SJCRH30 (cell line): Measurements from ENCODE around the gene NELL1. TPM values are rescaled to one million over a fixed set of nuclear protein-coding genes. Genes with fewer than 3 reads are reported as not detected.

ENCODE experiments used
- DNase-seq, 2 experiments: peaks; one replicate each; pipeline ENCODE4 v3.0.0-alpha.2; 2015 to 2020
- H3K27ac ChIP-seq: fragments of 250-450 bp; sonication (Bioruptor Pico); 2 replicates; pipeline ENCODE4 v1.5.1; 2020; ENCODE audit warnings: mild to moderate bottlenecking, moderate library complexity
- H3K27me3 ChIP-seq: fragments of 250-450 bp; sonication (Bioruptor Pico); 2 replicates; pipeline ENCODE4 v1.5.1; 2020; ENCODE audit warnings: mild to moderate bottlenecking, moderate library complexity
- H3K36me3 ChIP-seq: fragments of 250-450 bp; sonication (Bioruptor Pico); 2 replicates; pipeline ENCODE4 v1.5.1; 2020; ENCODE audit warnings: mild to moderate bottlenecking, moderate library complexity
- H3K4me1 ChIP-seq: fragments of 250-450 bp; sonication (Bioruptor Pico); 2 replicates; pipeline ENCODE4 v1.5.1; 2020; ENCODE audit warnings: mild to moderate bottlenecking, moderate library complexity
- H3K4me3 ChIP-seq: fragments of 250-450 bp; sonication (Bioruptor Pico); 2 replicates; pipeline ENCODE4 v1.5.1; 2020; ENCODE audit warnings: mild to moderate bottlenecking, moderate library complexity
- H3K9me3 ChIP-seq: fragments of 250-450 bp; sonication (Bioruptor Pico); replicated peaks from 2 replicates; pipeline ENCODE4 v1.5.1; 2020; ENCODE audit warnings: mild to moderate bottlenecking, moderate library complexity
- total RNA-seq: library from RNA; depleted of rRNA; stranded (reverse); fragments of >200 nt; shearing (Covaris generic); gene quantifications from 2 replicates; pipeline ENCODE4 v1.2.3, GENCODE V29; 2014

The NELL1 gene
- total RNA-seq, 1 experiment from 2014 or later, result 176 TPM

DNA sequence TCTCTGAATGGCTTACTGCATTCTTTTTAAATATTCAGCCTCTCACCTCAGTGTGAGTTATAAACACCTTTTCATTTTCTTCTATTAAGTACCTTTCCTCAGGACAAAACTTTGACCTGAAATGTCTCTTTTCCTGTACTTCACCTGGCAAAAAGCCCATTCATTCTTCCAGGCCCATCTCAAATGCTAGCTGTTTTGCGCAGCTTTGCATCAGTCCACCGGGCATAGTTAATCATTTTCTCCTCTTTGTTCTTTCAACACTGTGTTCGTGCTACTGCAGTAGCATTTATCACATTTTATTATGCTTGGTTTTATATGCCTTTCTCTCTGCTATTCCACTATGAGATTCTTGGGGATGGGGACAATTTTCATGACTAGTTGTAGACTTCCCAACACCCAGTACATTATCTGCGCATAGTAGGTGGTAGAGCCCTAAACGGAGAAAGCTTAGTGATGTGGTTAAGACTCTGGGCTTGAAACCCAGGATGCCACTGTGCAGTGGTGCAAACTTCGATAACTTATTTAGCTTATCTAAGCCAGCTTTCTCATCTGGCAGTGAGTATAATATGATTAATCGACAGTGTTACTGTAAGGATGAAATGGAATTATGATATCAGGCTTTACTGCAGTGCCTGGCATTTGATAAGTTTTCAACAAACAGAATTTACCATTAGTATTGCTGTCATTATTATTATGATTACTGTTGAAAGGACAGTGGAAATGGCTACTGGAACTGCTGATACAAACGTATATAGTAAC lies 695.7 kb downstream of the NELL1 start:
- no peak for DNase-seq
- no peaks in the 10 kb centered on the region for H3K9me3 ChIP-seq
- no peak overlapping the region for H3K4me3 ChIP-seq
- no peaks in the 10 kb centered on the region for H3K36me3 ChIP-seq
- no peaks in the 10 kb centered on the region for H3K27me3 ChIP-seq
- no peaks in the 10 kb centered on the region for H3K4me1 ChIP-seq
- H3K27ac ChIP-seq, result no peak overlapping the region

DNA sequence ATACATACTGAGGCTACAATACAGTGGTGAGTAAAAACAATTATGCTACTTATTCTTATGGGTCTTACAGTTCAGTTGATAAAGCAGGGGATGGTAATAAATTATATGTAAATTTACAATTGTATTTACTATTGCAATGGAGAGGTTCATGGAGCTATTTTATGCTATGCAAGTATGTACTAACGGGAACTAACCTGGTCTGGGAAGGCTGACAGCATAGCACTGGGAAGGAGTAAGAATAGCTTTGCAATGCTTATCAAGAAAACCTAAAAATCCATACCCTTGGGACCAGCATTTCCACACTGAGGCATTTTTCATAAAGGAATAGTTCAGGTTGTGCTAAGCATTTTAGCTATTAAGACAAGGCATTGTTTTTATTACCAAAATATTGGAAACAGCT lies 700.6 kb downstream of the NELL1 start:
- H3K4me1 ChIP-seq, result no peaks in the 10 kb centered on the region
- no peaks in the 10 kb centered on the region for H3K36me3 ChIP-seq
- H3K27ac ChIP-seq, result no peak overlapping the region
- no peak for DNase-seq
- H3K9me3 ChIP-seq, result no peaks in the 10 kb centered on the region
- H3K27me3 ChIP-seq, result no peaks in the 10 kb centered on the region
- H3K4me3 ChIP-seq, result no peak overlapping the region

DNA sequence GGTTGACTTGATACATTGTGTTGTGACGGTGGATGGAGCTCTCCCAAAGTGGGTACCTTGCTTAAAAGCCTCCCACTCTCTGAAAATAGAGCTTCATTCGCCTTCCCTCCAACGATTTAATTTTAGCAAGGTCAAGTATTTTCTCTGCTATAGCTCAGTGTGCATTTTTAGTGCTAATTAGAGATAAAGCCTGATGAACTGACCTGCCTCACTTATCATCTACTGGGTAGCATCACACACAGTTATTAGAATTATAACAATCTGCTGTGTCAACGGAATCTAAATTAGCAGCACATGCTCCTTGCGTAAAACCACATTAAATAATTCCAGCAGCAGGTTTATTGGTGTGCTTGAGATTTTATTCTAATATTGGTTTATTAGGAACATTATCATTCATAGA lies 701.7 kb downstream of the NELL1 start:
- Histone ChIP-seq H3K4me1 (no peaks in the 10 kb centered on the region), H3K4me3 (no peak overlapping the region), H3K36me3 (no peaks in the 10 kb centered on the region), H3K27ac (no peak overlapping the region), H3K27me3 (no peaks in the 10 kb centered on the region), H3K9me3 (no peaks in the 10 kb centered on the region)
- DNase-seq, result no peak

DNA sequence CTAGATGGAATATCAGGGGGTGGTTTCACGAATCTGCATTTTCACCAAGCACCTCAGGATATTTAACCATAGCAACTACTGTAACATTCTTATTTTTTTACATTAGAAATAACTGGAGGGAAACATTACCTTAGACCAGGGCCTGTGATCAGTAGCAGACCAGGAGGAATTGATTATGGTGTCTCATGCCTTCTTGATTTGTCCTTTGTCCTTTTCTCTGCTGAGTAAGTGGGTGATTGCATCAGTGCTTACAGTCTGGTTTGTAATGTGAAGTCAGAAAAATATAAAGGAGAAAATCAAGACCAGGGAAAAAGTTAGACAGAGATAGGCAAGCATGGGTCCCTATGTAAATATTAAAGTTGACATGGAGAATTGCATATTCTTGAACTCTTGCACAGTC lies 703.3 kb downstream of the NELL1 start:
- H3K9me3 ChIP-seq, result no peaks in the 10 kb centered on the region
- no peaks in the 10 kb centered on the region for H3K36me3 ChIP-seq
- DNase-seq, result no peak
- H3K27me3 ChIP-seq, result no peaks in the 10 kb centered on the region
- no peak overlapping the region for H3K4me3 ChIP-seq
- no peak overlapping the region for H3K27ac ChIP-seq
- no peaks in the 10 kb centered on the region for H3K4me1 ChIP-seq

DNA sequence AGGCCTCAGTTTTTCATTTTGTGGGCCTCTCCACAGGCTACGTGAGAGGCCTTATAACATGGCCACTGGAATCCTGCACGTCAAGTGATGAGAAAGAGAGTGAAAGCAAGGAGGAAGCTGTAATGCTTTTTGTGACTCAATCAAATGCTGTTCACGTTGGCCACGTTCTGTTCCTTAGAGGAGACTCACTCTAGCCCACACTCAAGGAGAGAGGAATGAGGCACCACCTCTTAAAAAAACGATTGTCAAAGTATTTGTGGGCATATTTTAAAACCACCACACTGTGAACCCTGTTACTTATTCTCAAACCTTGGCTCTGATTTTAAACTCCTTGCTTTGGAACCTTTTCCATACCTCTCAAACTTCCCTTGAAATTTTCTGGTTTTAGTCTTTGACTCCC lies 705.0 kb downstream of the NELL1 start:
- H3K4me3 ChIP-seq, result no peak overlapping the region
- H3K36me3 ChIP-seq, result no peaks in the 10 kb centered on the region
- no peaks in the 10 kb centered on the region for H3K9me3 ChIP-seq
- no peak overlapping the region for H3K27ac ChIP-seq
- no peak for DNase-seq
- H3K4me1 ChIP-seq, result no peaks in the 10 kb centered on the region
- H3K27me3 ChIP-seq, result no peaks in the 10 kb centered on the region

DNA sequence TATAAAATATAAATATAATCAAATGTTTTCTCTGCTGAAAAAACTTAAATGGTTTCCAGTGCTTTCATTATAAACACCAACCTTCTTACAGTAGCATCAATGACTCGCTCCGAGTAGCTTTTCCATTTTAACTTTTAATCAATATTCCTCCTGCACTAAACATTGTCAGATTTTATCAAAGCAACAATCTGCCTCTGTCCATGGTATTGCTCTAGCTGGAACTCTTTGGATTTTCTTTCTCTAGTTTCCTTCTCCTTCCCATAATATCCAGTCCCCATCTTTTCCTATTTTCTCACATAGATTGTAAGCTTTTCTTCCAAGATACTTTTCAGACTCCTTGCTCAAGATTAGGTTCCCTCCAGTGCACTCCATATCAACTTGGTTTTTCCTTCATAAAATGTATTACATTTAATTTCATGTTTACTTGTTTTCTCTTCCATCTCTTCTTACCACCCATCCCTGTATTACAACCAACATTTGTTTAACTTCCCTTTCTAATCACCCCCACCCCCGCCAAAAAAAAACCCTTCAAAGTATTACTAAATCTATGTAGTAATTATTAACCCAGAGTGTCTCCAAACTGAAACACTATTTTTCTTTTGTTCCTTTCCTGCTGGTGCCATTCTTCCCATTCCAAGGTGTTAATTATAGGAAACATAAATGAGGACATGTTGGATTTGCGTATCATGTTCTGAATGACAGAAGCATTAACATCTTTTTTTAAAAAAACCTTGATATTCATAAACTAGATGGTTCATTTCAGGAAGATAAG lies 716.5 kb downstream of the NELL1 start:
- Histone ChIP-seq H3K4me3 (no peak overlapping the region), H3K27me3 (no peaks in the 10 kb centered on the region), H3K36me3 (no peaks in the 10 kb centered on the region), H3K9me3 (no peaks in the 10 kb centered on the region), H3K27ac (no peak overlapping the region), H3K4me1 (no peaks in the 10 kb centered on the region)
- no peak for DNase-seq

DNA sequence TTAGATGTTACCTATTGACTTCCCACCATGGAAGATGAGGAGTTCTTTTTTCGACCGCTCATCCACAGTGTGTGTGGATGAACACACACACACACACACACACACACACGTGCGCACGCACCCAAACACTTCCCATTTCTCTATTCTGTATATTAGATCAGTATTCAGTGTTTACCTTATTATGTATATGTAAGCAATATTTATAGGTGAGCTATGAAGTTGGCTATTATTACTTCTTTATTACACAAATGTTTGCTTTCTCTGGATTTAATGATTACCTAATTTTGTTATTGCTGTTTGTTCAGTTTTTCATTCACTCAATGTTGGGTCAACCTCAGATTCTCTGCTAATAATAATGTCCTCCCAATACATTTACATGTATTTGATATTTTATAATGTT lies 721.0 kb downstream of the NELL1 start:
- H3K4me1 ChIP-seq, result no peaks in the 10 kb centered on the region
- no peaks in the 10 kb centered on the region for H3K27me3 ChIP-seq
- no peaks in the 10 kb centered on the region for H3K9me3 ChIP-seq
- DNase-seq, result no peak
- no peak overlapping the region for H3K4me3 ChIP-seq
- H3K27ac ChIP-seq, result no peak overlapping the region
- H3K36me3 ChIP-seq, result no peaks in the 10 kb centered on the region

DNA sequence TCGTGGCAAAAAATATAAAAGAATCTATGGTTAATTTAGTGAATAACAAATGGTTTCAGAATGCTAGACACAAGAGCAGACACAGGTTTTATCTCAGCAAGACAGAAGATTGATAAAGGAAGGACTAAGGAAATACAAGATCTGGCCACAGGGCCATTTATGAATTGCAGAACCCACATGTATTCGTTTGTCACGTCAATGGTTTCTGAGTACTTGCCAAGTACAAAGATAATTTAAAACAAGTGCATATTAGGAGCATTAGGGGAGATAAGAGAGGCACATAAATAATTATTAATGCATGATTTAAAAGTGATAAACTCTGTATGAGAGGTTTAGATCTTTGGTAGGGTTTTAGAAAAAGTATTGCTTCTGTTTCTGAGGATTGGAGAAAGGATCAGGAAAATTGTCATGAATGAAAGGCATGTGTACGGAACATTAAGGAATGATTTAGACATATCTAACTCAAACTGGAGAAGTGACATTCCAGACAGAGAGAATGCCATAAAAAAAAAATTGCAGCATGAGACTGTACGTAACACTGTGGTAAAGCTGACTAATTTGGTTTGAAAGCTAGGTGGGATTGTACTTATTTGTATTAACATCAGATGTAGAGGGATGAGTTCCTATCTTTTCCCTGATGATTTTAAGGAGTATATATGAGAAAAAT lies 727.1 kb downstream of the NELL1 start:
- DNase-seq, result no peak
- H3K27me3 ChIP-seq, result no peaks in the 10 kb centered on the region
- no peaks in the 10 kb centered on the region for H3K36me3 ChIP-seq
- no peaks in the 10 kb centered on the region for H3K4me1 ChIP-seq
- H3K27ac ChIP-seq, result no peak overlapping the region
- no peak overlapping the region for H3K4me3 ChIP-seq
- no peaks in the 10 kb centered on the region; the same call in 1 of the 2 replicates for H3K9me3 ChIP-seq

DNA sequence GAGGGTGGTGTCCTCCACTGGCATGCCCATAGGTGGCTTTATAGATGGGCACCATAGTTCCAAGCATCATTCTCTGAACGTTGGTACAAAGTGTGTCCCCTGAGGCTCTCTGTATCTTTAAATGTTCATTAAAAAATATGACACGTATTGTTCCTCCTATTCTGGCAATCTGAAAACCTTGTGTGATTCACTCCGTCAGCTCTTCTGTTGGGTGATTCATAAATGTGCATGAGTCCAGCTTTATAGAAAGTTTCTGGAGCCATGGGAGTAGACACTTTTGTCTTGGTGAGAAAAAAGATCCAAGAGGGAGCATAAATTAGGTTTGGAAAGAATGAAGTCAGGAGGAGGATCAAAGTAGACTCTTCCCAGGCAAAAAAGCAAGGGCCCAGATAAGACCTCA lies 728.8 kb downstream of the NELL1 start:
- H3K27ac ChIP-seq, result no peak overlapping the region
- no peak overlapping the region for H3K4me3 ChIP-seq
- no peaks in the 10 kb centered on the region; the same call in 1 of the 2 replicates for H3K9me3 ChIP-seq
- no peaks in the 10 kb centered on the region for H3K36me3 ChIP-seq
- DNase-seq, result no peak
- H3K4me1 ChIP-seq, result no peaks in the 10 kb centered on the region
- H3K27me3 ChIP-seq, result no peaks in the 10 kb centered on the region

DNA sequence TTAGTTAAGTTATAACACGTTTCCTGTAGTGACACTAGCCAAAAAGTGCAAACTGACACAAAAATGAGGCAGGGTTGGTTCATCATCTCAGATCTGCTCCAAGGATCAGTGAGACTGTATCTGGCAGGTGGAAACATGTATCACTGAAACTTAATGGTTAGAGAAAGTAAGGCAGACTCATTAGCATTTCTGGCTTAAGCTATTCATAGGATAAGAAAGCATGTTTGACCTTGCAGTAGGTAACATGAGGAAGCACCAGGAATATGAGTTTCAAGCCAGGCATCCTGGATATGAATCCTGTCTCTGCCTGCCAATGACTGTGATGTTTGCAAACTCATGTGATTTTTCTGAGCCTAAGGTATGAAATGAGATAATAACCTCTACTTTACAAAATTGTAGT lies 732.1 kb downstream of the NELL1 start:
- Histone ChIP-seq H3K27me3 (no peaks in the 10 kb centered on the region), H3K9me3 (no peaks in the 10 kb centered on the region; the same call in 1 of the 2 replicates), H3K4me3 (no peak overlapping the region), H3K27ac (no peak overlapping the region), H3K4me1 (no peaks in the 10 kb centered on the region), H3K36me3 (no peaks in the 10 kb centered on the region)
- DNase-seq, result no peak

DNA sequence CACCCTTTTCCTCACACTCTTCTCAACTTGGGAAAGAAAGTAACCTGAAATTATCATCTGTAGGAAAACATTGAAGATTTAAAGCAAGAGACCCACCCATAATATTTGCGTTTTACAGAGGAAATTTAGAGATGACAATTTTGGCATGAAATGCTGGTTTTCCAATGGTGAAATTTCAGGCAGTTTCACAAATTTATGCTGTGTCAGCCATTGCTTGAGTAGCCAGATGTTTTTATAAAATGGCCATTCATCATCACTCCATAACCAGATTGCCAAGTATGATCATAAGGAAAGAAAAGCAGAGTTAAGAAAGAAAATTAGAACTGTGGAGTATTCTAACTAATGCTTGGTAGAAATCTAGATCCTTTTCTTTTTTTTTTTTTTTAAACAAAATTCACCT lies 732.9 kb downstream of the NELL1 start:
- Histone ChIP-seq H3K36me3 (no peaks in the 10 kb centered on the region), H3K4me3 (no peak overlapping the region), H3K9me3 (no peaks in the 10 kb centered on the region; the same call in 1 of the 2 replicates), H3K27ac (no peak overlapping the region), H3K27me3 (no peaks in the 10 kb centered on the region), H3K4me1 (no peaks in the 10 kb centered on the region)
- DNase-seq, result no peak

DNA sequence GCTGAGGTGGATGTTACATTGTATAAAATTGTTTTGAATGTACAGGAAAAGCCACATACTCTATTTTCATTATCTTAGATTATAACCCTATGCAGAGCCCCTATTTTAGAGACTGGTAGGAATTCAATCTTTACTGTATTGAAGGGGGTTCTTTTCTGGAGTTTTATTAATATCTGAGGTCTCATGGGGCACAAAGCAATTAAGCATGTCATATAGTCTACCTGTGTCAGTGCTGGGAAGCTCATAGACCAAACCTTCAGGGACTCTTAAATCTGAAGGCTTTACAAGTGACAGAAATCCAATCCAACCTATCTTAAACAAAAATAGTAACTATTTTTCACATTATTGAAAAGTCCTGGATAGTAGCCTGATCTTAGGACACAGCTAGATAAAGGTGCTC lies 733.7 kb downstream of the NELL1 start:
- Histone ChIP-seq H3K4me1 (no peaks in the 10 kb centered on the region), H3K27me3 (no peaks in the 10 kb centered on the region), H3K4me3 (no peak overlapping the region), H3K9me3 (no peaks in the 10 kb centered on the region; the same call in 1 of the 2 replicates), H3K36me3 (no peaks in the 10 kb centered on the region), H3K27ac (no peak overlapping the region)
- no peak for DNase-seq

DNA sequence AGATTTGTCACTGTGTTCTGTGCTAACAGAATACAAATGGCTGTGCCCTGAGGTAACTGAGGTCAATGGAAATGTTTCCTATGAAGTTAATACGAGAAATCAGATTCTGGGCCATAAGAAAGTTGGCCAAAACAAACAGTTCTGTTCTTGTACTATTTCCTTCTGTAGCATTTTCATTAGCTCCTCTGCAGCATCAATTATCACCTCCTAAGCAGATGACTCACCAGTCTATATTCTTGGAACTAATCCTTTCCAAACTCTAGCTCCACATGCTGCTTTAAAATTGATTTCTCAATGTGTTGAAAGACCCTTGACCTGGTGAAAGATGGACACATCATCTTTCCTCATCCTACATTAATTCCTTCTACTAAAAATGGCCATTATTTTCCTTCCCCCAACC lies 736.0 kb downstream of the NELL1 start:
- no peaks in the 10 kb centered on the region for H3K4me1 ChIP-seq
- H3K4me3 ChIP-seq, result no peak overlapping the region
- H3K27ac ChIP-seq, result no peak overlapping the region
- no peaks in the 10 kb centered on the region; the same call in 1 of the 2 replicates for H3K9me3 ChIP-seq
- no peak for DNase-seq
- no peaks in the 10 kb centered on the region for H3K27me3 ChIP-seq
- no peaks in the 10 kb centered on the region for H3K36me3 ChIP-seq

DNA sequence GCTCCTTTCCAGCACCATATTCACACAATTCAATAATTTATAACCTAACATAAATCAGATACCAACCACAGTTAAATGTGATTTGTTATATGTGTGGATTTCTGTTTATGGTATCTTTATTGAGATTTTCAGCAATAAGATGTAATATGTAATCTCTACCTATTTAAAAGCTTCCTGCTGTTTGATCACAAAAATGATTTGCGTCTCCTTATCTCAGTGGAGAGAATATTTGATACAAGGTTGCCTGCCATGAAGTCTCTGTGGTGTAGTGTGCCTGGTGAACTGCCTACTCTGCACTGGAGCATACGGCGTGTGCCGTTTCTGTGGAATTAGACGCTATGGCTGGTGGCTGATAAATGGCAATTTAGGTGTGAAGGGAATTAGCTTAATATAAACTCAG lies 741.1 kb downstream of the NELL1 start:
- DNase-seq, result no peak
- Histone ChIP-seq H3K36me3 (no peaks in the 10 kb centered on the region), H3K9me3 (no peaks in the 10 kb centered on the region), H3K27ac (no peak overlapping the region), H3K4me3 (no peak overlapping the region), H3K27me3 (no peaks in the 10 kb centered on the region), H3K4me1 (no peaks in the 10 kb centered on the region)

DNA sequence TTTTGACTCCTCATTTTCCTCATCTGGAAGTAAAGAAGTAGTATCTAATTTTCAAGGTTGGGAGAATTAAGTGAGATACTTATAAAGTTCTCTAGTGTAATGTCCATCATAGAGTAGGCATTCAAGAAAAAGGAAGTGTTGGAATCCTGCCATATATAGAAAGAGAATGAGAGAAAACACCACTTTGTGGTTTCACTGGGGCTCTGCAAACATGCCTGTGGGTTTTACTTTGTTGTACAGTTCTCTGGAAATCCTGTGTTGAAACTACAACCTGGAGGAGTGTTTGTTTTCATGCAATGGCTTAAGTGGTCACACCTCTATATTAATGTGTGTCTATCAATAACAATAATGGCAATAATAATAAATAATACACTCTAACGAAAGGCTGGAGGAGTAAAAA lies 741.7 kb downstream of the NELL1 start:
- DNase-seq, result peak; percentile 42 to 72
- no peak overlapping the region for H3K4me3 ChIP-seq
- no peaks in the 10 kb centered on the region for H3K36me3 ChIP-seq
- H3K27ac ChIP-seq, result no peak overlapping the region
- H3K9me3 ChIP-seq, result no peaks in the 10 kb centered on the region
- no peaks in the 10 kb centered on the region for H3K4me1 ChIP-seq
- H3K27me3 ChIP-seq, result no peaks in the 10 kb centered on the region
